ENCODE measurements around the gene LYZL4. TPM values are rescaled to one million over a fixed set of nuclear protein-coding genes. Genes with fewer than 3 reads are reported as not detected.

Gene LYZL4
- total RNA-seq, 6 experiments from 2014 or later: not detected

GRCh38 chr3:42381551-42382082, 28.8 kb downstream of the LYZL4 start:
- H3K36me3 Mint-ChIP-seq (ENCODE audit: low read depth): no peaks in the 10 kb centered on the region
- TF ChIP-seq, protein P1, sequence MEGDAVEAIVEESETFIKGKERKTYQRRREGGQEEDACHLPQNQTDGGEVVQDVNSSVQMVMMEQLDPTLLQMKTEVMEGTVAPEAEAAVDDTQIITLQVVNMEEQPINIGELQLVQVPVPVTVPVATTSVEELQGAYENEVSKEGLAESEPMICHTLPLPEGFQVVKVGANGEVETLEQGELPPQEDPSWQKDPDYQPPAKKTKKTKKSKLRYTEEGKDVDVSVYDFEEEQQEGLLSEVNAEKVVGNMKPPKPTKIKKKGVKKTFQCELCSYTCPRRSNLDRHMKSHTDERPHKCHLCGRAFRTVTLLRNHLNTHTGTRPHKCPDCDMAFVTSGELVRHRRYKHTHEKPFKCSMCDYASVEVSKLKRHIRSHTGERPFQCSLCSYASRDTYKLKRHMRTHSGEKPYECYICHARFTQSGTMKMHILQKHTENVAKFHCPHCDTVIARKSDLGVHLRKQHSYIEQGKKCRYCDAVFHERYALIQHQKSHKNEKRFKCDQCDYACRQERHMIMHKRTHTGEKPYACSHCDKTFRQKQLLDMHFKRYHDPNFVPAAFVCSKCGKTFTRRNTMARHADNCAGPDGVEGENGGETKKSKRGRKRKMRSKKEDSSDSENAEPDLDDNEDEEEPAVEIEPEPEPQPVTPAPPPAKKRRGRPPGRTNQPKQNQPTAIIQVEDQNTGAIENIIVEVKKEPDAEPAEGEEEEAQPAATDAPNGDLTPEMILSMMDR (IDR thresholded peaks at IDR 0.05): no peak
- peaks cover 1% of the 10 kb centered on the region for H3K27me3 Mint-ChIP-seq (ENCODE audit: insufficient read depth)
- no peaks in the 10 kb centered on the region for H3K9me3 Mint-ChIP-seq
- no peaks in the 10 kb centered on the region for H3K4me1 Mint-ChIP-seq (ENCODE audit: low read depth)
- DNase-seq: no peak
- no peak overlapping the region for H3K27ac Mint-ChIP-seq
- no peak overlapping the region for H3K4me3 Mint-ChIP-seq

GRCh38 chr3:42377681-42378080, 32.7 kb downstream of the LYZL4 start:
- TF ChIP-seq, protein P1 (IDR thresholded peaks at IDR 0.05): no peak
- DNase-seq: no peak
- H3K4me1 Mint-ChIP-seq (ENCODE audit: low read depth): no peaks in the 10 kb centered on the region
- H3K9me3 Mint-ChIP-seq: no peaks in the 10 kb centered on the region
- H3K27ac Mint-ChIP-seq: no peak overlapping the region
- no peaks in the 10 kb centered on the region for H3K36me3 Mint-ChIP-seq (ENCODE audit: low read depth)
- H3K27me3 Mint-ChIP-seq (ENCODE audit: insufficient read depth): peaks cover 4% of the 10 kb centered on the region
- H3K4me3 Mint-ChIP-seq: no peak overlapping the region

GRCh38 chr3:42376344-42376798, 34.0 kb downstream of the LYZL4 start:
- H3K4me1 Mint-ChIP-seq (ENCODE audit: low read depth): no peaks in the 10 kb centered on the region
- no peak overlapping the region for H3K4me3 Mint-ChIP-seq
- peak; percentile 54 for DNase-seq
- H3K9me3 Mint-ChIP-seq: no peaks in the 10 kb centered on the region
- H3K27me3 Mint-ChIP-seq (ENCODE audit: insufficient read depth): peaks cover 8% of the 10 kb centered on the region
- H3K27ac Mint-ChIP-seq: no peak overlapping the region
- no peaks in the 10 kb centered on the region for H3K36me3 Mint-ChIP-seq (ENCODE audit: low read depth)
- TF ChIP-seq, protein P1 (IDR thresholded peaks at IDR 0.05): no peak

GRCh38 chr3:42375121-42375800, 35.1 kb downstream of the LYZL4 start:
- H3K4me1 Mint-ChIP-seq (ENCODE audit: low read depth): no peaks in the 10 kb centered on the region
- H3K4me3 Mint-ChIP-seq: no peak overlapping the region

GRCh38 chr3:42371776-42372175, 38.6 kb downstream of the LYZL4 start:
- H3K36me3 Mint-ChIP-seq (ENCODE audit: low read depth): no peaks in the 10 kb centered on the region
- no peak overlapping the region for H3K27ac Mint-ChIP-seq
- peaks cover 14% of the 10 kb centered on the region for H3K27me3 Mint-ChIP-seq (ENCODE audit: insufficient read depth)
- TF ChIP-seq, protein P1 (IDR thresholded peaks at IDR 0.05): no peak
- H3K4me3 Mint-ChIP-seq: no peak overlapping the region
- H3K9me3 Mint-ChIP-seq: no peaks in the 10 kb centered on the region
- H3K4me1 Mint-ChIP-seq (ENCODE audit: low read depth): no peaks in the 10 kb centered on the region
- DNase-seq: no peak

More at GRCh38 chr3:42375121-42375800, 35.1 kb downstream of the LYZL4 start:
- no peak for DNase-seq
- H3K9me3 Mint-ChIP-seq: no peaks in the 10 kb centered on the region
- H3K27ac Mint-ChIP-seq: no peak overlapping the region
- no peaks in the 10 kb centered on the region for H3K36me3 Mint-ChIP-seq (ENCODE audit: low read depth)
- TF ChIP-seq, protein P1 (IDR thresholded peaks at IDR 0.05): no peak
- H3K27me3 Mint-ChIP-seq (ENCODE audit: insufficient read depth): peaks cover 10% of the 10 kb centered on the region
